Jurkat, Clone E6-1 (cell line): Measurements from ENCODE around the gene ANKRD36B.
"Not testable (repeated sequence)": the region's sequence is repeated elsewhere in the genome, so short reads cannot be mapped to it uniquely, and the experiment has no call there.

Experiments
- DNase-seq: peaks from one replicate; pipeline ENCODE4 v3.0.0-alpha.2; 2011; ENCODE audit warnings: low read depth, low spot score
- H3K4me3 ChIP-seq: 2 replicates; pipeline ENCODE4 v1.5.1; 2011; ENCODE audit warnings: mild to moderate bottlenecking, low read length, control low read depth, moderate library complexity

Gene ANKRD36B

DNA sequence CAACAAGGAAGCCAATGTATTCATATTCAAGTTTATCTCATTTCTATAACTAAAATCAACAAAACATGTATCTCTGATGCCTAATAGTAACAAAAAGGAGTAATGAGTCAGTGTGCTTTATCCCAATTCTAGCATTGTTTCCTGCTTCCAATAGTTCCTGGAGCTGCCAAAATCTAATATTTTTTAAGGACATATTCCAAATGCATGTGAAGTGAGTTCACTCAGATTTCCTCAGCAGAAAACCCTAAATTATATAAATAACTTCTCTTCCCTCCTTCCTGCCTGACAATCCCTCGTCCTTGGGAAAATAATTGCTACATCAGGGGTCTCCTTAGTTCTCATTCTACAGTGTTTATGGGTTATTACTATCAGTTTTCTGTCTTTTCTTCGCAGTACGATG, 37.3 kb downstream of the ANKRD36B start:
- H3K4me3 ChIP-seq, DNase-seq: not testable (repeated sequence)

DNA sequence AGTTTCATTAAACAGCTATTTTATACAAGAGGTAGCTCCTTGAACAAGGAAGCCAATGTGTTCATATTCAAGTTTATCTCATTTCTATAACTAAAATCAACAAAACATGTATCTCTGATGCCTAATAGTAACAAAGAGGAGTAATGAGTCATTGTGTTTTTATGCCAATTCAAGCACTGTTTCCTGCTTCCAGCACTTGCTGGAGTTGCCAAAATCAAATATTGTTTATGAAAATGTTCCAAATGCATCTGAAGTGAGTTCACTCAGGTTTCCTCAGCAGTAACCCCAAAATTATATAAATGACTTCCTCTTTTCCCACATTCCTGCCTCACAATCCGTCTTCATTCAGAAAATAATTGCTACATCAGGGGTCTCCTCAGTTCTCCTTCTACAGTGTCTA, 39.2 kb downstream of the ANKRD36B start:
- DNase-seq, H3K4me3 ChIP-seq: not testable (repeated sequence)

- DNase-seq, H3K4me3 ChIP-seq: not testable (repeated sequence)
Observed at GRCh38 chr2:97549058-97549457, 40.6 kb downstream of the ANKRD36B start.

DNA sequence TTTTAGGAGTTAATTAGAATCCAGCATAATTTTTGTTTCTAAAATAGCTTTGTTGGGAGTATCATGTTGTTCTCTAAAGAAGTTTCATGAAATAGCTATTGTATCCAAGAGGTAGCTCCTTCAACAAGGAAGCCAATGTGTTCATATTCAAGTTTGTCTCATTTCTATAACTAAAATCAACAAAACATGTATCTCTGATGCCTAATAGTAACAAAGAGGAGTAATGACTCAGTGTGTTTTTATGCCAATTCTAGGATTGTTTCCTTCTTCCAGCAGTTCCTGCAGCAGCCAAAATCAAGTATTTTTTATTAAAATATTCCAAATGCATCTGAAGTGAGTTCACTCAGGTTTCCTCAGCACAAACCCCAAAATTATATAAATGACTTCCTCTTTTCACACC, 41.1 kb downstream of the ANKRD36B start:
- H3K4me3 ChIP-seq, DNase-seq: not testable (repeated sequence)

DNA sequence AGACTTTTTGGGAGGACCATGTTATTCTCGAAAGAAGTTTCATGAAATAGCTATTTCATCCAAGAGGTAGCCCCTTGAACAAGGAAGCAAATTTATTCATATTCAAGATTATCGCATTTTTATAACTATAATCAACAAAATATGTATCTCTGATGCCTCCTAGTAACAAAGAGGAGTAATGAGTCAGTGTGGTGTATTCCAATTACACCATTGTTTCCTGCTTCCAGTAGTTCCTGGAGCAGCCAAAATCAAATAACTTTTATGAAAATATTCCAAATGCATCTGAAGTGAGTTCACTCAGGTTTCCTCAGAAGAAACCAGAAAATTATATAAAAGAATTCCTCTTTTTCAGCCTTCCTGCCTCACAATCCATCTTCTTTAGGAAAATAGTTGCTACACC, 43.0 kb downstream of the ANKRD36B start:
- H3K4me3 ChIP-seq, result no peak overlapping the region
- DNase-seq, result no peak

GRCh38 chr2:97544911-97545310, 44.8 kb downstream of the ANKRD36B start:
- not testable (repeated sequence) for DNase-seq, H3K4me3 ChIP-seq

- DNase-seq, H3K4me3 ChIP-seq: not testable (repeated sequence)
Observed at GRCh38 chr2:97525904-97526303, 63.8 kb downstream of the ANKRD36B start.

DNA sequence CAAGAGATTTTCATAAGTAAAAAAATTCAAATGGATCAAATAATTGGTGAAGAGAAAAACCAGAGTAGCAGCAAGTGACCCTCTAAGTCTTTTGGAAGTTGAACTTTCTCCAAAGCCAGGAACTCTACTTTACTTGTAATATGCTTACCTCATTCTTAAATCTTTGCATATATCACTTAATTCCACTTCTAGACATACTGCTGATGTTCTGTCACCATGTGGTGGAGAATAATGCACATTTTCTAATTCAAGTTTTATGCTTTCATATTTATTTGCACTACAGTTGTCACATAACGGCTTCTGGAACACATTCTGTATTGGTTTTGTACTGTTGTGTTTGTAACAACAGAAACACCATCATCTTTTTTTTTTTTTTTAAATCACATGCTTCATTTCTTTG, 65.9 kb downstream of the ANKRD36B start:
- not testable (repeated sequence) for DNase-seq

DNA sequence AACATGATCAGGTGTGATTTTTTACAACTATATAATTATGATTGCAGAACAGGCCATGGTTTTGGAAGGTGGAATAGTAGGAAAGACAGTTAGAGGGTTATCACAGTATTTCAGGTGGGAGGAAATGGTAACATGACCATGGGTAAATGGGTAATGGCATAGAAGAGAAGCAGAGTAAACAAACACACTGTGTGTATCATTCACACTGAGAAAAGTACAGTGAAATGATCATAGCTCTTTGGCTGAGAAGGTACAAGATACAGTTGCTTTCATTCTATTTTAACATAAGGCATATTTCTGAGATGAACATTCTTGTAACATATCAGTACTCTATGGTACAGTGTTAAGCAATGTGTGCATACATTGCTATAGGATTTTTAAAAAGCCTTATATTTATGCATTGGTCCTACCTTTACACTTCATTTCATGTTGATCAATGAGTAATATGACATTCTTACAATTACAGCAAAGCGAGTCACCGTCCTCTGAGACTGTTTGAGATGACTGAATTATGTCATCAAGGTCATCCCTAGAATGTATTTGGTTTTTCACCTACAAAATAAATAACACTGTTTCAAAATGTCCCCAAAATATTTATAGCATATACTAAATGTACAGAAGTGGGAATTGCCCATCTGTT, 66.6 kb downstream of the ANKRD36B start:
- not testable (repeated sequence) for H3K4me3 ChIP-seq, DNase-seq

More for the DNA sequence above, 65.9 kb downstream of the ANKRD36B start:
- not testable (repeated sequence) for H3K4me3 ChIP-seq

GRCh38 chr2:97495651-97496050, 94.0 kb downstream of the ANKRD36B start:
- H3K4me3 ChIP-seq, DNase-seq: not testable (repeated sequence)

DNA sequence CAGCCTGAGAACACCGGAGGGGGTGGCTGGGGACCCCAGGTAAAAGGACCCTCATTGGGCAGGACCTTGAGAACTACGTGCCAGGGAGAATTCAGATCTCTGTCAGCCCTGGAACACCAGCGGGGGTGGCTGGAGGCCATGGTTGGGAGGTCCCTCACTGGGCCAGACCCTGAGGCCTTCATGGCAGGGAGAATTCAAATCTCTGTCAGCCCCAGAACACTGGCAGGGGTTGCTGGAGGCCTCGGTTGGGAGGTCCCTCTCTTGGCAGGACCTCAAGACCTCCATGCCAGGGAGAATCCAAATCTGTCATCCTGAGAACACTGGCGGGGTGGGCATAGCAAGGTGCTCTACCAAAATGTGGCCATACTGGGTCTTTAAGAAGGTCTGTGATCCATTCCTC, 99.5 kb downstream of the ANKRD36B start:
- not testable (repeated sequence) for H3K4me3 ChIP-seq, DNase-seq
